Loucy (cell line): ENCODE results near the gene SIRT7.

Experiments
- H2AFZ ChIP-seq: fragments of 200-600 bp; sonication (generic); 2 replicates; pipeline ENCODE4 v1.6.0; 2016; ENCODE audit warnings: antibody characterized with exemption, mild to moderate bottlenecking, low read length, moderate library complexity
- H3F3A ChIP-seq: fragments of 200-600 bp; 2 replicates; pipeline ENCODE4 v1.6.0; 2016; ENCODE audit warnings: antibody characterized with exemption, low read depth, mild to moderate bottlenecking
- H3K27me3 ChIP-seq: fragments of 200-600 bp; sonication (generic); 2 replicates; pipeline ENCODE4 v1.6.1; 2014; ENCODE audit warnings: low read length, mild to moderate bottlenecking; ENCODE audit not compliant: insufficient read depth, poor library complexity, severe bottlenecking
- H3K36me3 ChIP-seq: fragments of 200-600 bp; sonication (generic); 2 replicates; pipeline ENCODE4 v1.6.1; 2016; ENCODE audit warnings: low read length; ENCODE audit not compliant: insufficient read depth
- H3K4me1 ChIP-seq: fragments of 200-600 bp; sonication (generic); 2 replicates; pipeline ENCODE4 v1.5.1; 2014; ENCODE audit warnings: low read length, mild to moderate bottlenecking; ENCODE audit not compliant: insufficient read depth, poor library complexity, severe bottlenecking
- H3K4me2 ChIP-seq: fragments of 200-600 bp; sonication (generic); 2 replicates; pipeline ENCODE4 v1.6.0; 2014; ENCODE audit warnings: antibody characterized with exemption, low read length, low read depth, mild to moderate bottlenecking; ENCODE audit not compliant: poor library complexity, severe bottlenecking
- H3K4me3 ChIP-seq: fragments of 200-600 bp; sonication (generic); 2 replicates; pipeline ENCODE4 v1.5.1; 2014; ENCODE audit warnings: low read length, mild to moderate bottlenecking, mixed read lengths; ENCODE audit not compliant: poor library complexity, severe bottlenecking
- H3K79me2 ChIP-seq: fragments of 200-600 bp; sonication (generic); 2 replicates; pipeline ENCODE4 v1.6.1; 2014; ENCODE audit warnings: low read length; ENCODE audit not compliant: insufficient read depth
- H3K9ac ChIP-seq: fragments of 200-600 bp; sonication (generic); 2 replicates; pipeline ENCODE4 v1.6.0; 2014; ENCODE audit warnings: mild to moderate bottlenecking, low read depth, low read length, moderate library complexity; ENCODE audit not compliant: poor library complexity, severe bottlenecking
- H3K9me2 ChIP-seq: fragments of 200-600 bp; sonication (generic); replicated peaks from 2 replicates; pipeline ENCODE4 v1.6.1; 2016; ENCODE audit warnings: low read depth, low read length, mixed read lengths
- H3K9me3 ChIP-seq: fragments of 200-600 bp; sonication (generic); 2 replicates; pipeline ENCODE4 v1.6.1; 2014; ENCODE audit warnings: mild to moderate bottlenecking, antibody characterized with exemption, low read length, low read depth; ENCODE audit not compliant: insufficient read depth
- H4K20me1 ChIP-seq: fragments of 200-600 bp; sonication (generic); 2 replicates; pipeline ENCODE4 v1.6.0; 2014; ENCODE audit warnings: antibody characterized with exemption, low read length, mild to moderate bottlenecking; ENCODE audit not compliant: insufficient read depth, poor library complexity, severe bottlenecking
- EZH2phosphoT487 ChIP-seq: fragments of 200-600 bp; IDR thresholded peaks from 2 replicates; pipeline ENCODE4 v1.6.1; 2018; ENCODE audit warnings: antibody characterized with exemption, mild to moderate bottlenecking, moderate library complexity, borderline replicate concordance
- TF ChIP-seq, protein P1 (sequence below): fragments of 200-600 bp; sonication (generic); conservative IDR thresholded peaks from 2 replicates; pipeline ENCODE4 v1.5.1; 2014; ENCODE audit warnings: mild to moderate bottlenecking, antibody characterized with exemption, low read length

The SIRT7 gene

GRCh38 chr17:81931189-81931556, 13.2 kb upstream of the SIRT7 start:
- Histone ChIP-seq H3K27me3 (no peaks in the 10 kb centered on the region), H3K79me2 (peaks cover 10% of the 10 kb centered on the region), H3F3A (no peaks in the 10 kb centered on the region), H4K20me1 (no peaks in the 10 kb centered on the region), H3K4me1 (peaks cover 6% of the 10 kb centered on the region), H3K36me3 (no peaks in the 10 kb centered on the region), H3K4me3 (no peak overlapping the region), H3K9me3 (no peaks in the 10 kb centered on the region), H3K9me2 (no peaks in the 10 kb centered on the region), H3K4me2 (no peak overlapping the region), H3K9ac (no peak overlapping the region), H2AFZ (no peak overlapping the region)
- TF ChIP-seq EZH2phosphoT487: no peak
- TF ChIP-seq, protein P1, sequence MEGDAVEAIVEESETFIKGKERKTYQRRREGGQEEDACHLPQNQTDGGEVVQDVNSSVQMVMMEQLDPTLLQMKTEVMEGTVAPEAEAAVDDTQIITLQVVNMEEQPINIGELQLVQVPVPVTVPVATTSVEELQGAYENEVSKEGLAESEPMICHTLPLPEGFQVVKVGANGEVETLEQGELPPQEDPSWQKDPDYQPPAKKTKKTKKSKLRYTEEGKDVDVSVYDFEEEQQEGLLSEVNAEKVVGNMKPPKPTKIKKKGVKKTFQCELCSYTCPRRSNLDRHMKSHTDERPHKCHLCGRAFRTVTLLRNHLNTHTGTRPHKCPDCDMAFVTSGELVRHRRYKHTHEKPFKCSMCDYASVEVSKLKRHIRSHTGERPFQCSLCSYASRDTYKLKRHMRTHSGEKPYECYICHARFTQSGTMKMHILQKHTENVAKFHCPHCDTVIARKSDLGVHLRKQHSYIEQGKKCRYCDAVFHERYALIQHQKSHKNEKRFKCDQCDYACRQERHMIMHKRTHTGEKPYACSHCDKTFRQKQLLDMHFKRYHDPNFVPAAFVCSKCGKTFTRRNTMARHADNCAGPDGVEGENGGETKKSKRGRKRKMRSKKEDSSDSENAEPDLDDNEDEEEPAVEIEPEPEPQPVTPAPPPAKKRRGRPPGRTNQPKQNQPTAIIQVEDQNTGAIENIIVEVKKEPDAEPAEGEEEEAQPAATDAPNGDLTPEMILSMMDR: no peak

DNA sequence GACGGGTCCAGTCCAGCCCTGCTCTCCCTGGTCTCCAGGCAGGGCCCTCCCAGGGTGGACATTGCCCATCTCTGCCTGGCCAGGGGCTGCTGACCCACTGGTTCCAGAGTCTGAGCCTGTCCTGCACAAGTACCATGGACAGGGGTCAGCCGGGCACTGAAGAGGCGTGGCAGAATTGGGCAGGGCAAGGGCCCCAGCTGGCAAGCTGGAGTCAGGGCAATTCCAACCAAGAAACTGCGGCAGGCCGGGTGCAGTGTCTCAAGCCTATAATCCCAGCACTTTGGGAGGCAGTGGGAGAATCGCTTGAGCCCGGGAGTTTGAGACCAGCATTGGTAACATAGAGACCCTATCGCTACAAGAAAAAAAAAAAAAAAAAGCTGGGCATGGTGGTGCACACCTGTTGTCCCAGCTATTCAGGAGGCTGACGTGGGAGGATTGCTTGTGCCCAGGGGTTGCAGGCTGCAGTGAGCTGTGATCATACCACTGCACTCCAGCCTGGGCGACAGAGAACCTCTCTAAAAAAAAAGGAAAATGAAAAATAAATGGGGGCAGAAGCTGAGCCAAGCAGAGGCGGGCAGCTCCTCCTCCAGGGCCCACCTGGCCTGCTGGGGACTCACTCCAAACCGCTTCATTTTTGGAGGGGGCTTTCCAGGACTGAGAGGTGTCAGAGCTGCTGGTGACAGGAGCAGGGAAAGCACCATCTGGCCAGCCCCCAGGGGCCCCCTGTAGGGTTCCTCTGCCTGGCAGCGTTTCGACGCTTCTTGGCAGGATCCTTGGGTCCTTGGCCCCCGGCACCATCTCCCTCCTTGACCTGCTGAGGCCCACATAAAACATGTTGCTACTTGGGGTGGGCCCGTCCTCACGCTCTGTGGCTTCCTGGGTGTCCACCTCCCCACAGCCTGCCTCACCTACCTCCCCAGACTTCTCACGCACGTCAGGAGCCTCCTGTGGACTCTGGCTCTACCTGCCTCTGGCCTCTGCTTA, 12.5 kb upstream of the SIRT7 start:
- Histone ChIP-seq H3K4me2 (no peak overlapping the region), H3F3A (no peaks in the 10 kb centered on the region), H2AFZ (no peak overlapping the region), H3K79me2 (peaks cover 16% of the 10 kb centered on the region), H3K9ac (no peak overlapping the region), H3K27me3 (no peaks in the 10 kb centered on the region), H4K20me1 (peaks cover 4% of the 10 kb centered on the region), H3K9me2 (no peaks in the 10 kb centered on the region), H3K4me3 (no peak overlapping the region), H3K4me1 (peaks cover 12% of the 10 kb centered on the region), H3K9me3 (no peaks in the 10 kb centered on the region), H3K36me3 (no peaks in the 10 kb centered on the region)
- TF ChIP-seq EZH2phosphoT487: no peak
- TF ChIP-seq, protein P1: no peak

- Histone ChIP-seq H3K9me3 (no peaks in the 10 kb centered on the region), H2AFZ (no peak overlapping the region), H3K9me2 (no peaks in the 10 kb centered on the region), H4K20me1 (peaks cover 12% of the 10 kb centered on the region), H3K4me1 (peaks cover 18% of the 10 kb centered on the region), H3F3A (no peaks in the 10 kb centered on the region), H3K4me3 (no peak overlapping the region), H3K36me3 (no peaks in the 10 kb centered on the region), H3K27me3 (no peaks in the 10 kb centered on the region), H3K9ac (no peak overlapping the region), H3K79me2 (peaks cover 25% of the 10 kb centered on the region), H3K4me2 (no peak overlapping the region)
- TF ChIP-seq EZH2phosphoT487: no peak
These were observed 11.5 kb upstream of the SIRT7 start for GRCh38 chr17:81929253-81930141.
